EH (cell line): ENCODE data around the gene SUDS3.
"Not testable (repeated sequence)": the region's sequence is repeated elsewhere in the genome, so short reads cannot be mapped to it uniquely, and the experiment has no call there.

Experiments used
- DNase-seq: peaks from one replicate; pipeline ENCODE4 v3.0.0-alpha.2; 2015; ENCODE audit warnings: low read depth

Gene SUDS3

GRCh38 chr12:118376089-118377020 lies at the start of gene SUDS3:
SUDS3 (plus strand) TSS chr12:118376555; CDS start chr12:118376692, 137 bp downstream.
- DNase-seq, result peak; percentile 76

- DNase-seq, result peak; percentile 62
These were observed 49.4 kb upstream of the SUDS3 start for GRCh38 chr12:118326991-118327390.

- no peak for DNase-seq
These were observed 49.0 kb upstream of the SUDS3 start for GRCh38 chr12:118327391-118327790.

- peak; percentile 41 for DNase-seq
These were observed 47.6 kb upstream of the SUDS3 start for GRCh38 chr12:118328486-118329330.

- peak; percentile 90 for DNase-seq
These were observed 45.8 kb upstream of the SUDS3 start for GRCh38 chr12:118330421-118331018.

- peak; percentile 72 for DNase-seq
These were observed 43.8 kb upstream of the SUDS3 start for GRCh38 chr12:118332511-118332910.

- no peak for DNase-seq
These were observed 42.1 kb upstream of the SUDS3 start for GRCh38 chr12:118334241-118334640.

GRCh38 chr12:118334939-118335567 lies 41.3 kb upstream of the SUDS3 start:
- no peak for DNase-seq

- DNase-seq, result no peak
These were observed 40.2 kb upstream of the SUDS3 start for GRCh38 chr12:118336123-118336522.

GRCh38 chr12:118337194-118337838 lies 39.0 kb upstream of the SUDS3 start:
- DNase-seq, result peak; percentile 83

- no peak for DNase-seq
These were observed 34.3 kb upstream of the SUDS3 start for GRCh38 chr12:118342090-118342489.

GRCh38 chr12:118344829-118345228 lies 31.5 kb upstream of the SUDS3 start:
- no peak for DNase-seq

GRCh38 chr12:118345355-118345754 lies 31.0 kb upstream of the SUDS3 start:
- no peak for DNase-seq

GRCh38 chr12:118346895-118347294 lies 29.5 kb upstream of the SUDS3 start:
- DNase-seq, result no peak

GRCh38 chr12:118347916-118348315 lies 28.4 kb upstream of the SUDS3 start:
- DNase-seq, result no peak

GRCh38 chr12:118350908-118351559 lies 25.3 kb upstream of the SUDS3 start:
- DNase-seq, result no peak

GRCh38 chr12:118353721-118354120 lies 22.6 kb upstream of the SUDS3 start:
- DNase-seq, result no peak

GRCh38 chr12:118354503-118354902 lies 21.9 kb upstream of the SUDS3 start:
- not testable (repeated sequence) for DNase-seq

GRCh38 chr12:118354903-118355302 lies 21.5 kb upstream of the SUDS3 start:
- peak; percentile 66 for DNase-seq

GRCh38 chr12:118355843-118356242 lies 20.5 kb upstream of the SUDS3 start:
- peak; percentile 64 for DNase-seq

- peak; percentile 92 for DNase-seq
These were observed 19.5 kb upstream of the SUDS3 start for GRCh38 chr12:118356809-118357256.
